K562 (cell line): ENCODE results near the gene CTSS. TPM values are rescaled to one million over a fixed set of nuclear protein-coding genes. Genes with fewer than 3 reads are reported as not detected.

Source experiments
- ATAC-seq: fragments of 200-7000 bp; cut with Tn5 transposase; 3 replicates; pipeline ENCODE4 v1.9.1; 2020; ENCODE audit warnings: moderate library complexity
- BruUV-seq: library from RNA; stranded (reverse); fragments of 400-500 nt; replicated peaks from 2 replicates; lab custom pipeline; 2021; lab: Mats Ljungman, UMichigan
- CTCF ChIA-PET: fragments of 300-600 bp; formaldehyde crosslinking; extraction: SDS; loops from one replicate; lab custom pipeline; 2021; ENCODE audit warnings: low intra/inter-chr PET ratio; lab: Yijun Ruan, JAX
- POLR2A ChIA-PET: fragments of 300-600, 350-650 bp; sonication (Branson Sonifier 250); formaldehyde crosslinking; extraction: SDS; loops from one replicate; lab custom pipeline; 2021; ENCODE audit warnings: antibody characterized with exemption, inconsistent platforms; lab: Yijun Ruan, JAX
- DNase-seq, 4 experiments: peaks; one replicate each; pipeline versions ENCODE4 v3.0.0 to v3.0.0-alpha.2; 2011 to 2018; ENCODE audit warnings: low spot score in 3 of 4, mixed read lengths in 3 of 4; ENCODE audit errors: extremely low read depth in 1 of 4
- FAIRE-seq: peaks from 2 replicates; lab custom pipeline; 2011; peaks lifted over from hg19 to GRCh38; lab: Jason Lieb, UNC
- H2AFZ ChIP-seq: 2 replicates; pipeline ENCODE4 v1.6.0; 2011; ENCODE audit warnings: low read depth, low read length, control low read depth, inconsistent platforms
- H3K27ac ChIP-seq: fragments of 200-600 bp; 3 replicates; pipeline ENCODE4 v1.8.0; 2011; ENCODE audit warnings: low read depth, mild to moderate bottlenecking, control low read depth, inconsistent platforms, low read length, moderate library complexity, mixed read lengths; ENCODE audit errors: extremely low read depth
- H3K27me3 ChIP-seq, 2 experiments: fragments of 300-600 bp in 1 of 2; 2 replicates in 1 of 2; 3 replicates in 1 of 2; pipeline versions ENCODE4 v1.6.0 to v1.8.0; 2011; ENCODE audit warnings: inconsistent platforms in 2 of 2, low read length in 2 of 2, mild to moderate bottlenecking in 1 of 2, mixed read lengths in 1 of 2, moderate library complexity in 1 of 2; ENCODE audit not compliant: control insufficient read depth in 2 of 2, insufficient read depth in 2 of 2
- H3K36me3 ChIP-seq: fragments of 300-600 bp; 3 replicates; pipeline ENCODE4 v1.8.0; 2011; ENCODE audit warnings: mild to moderate bottlenecking, low read length, inconsistent platforms; ENCODE audit not compliant: control insufficient read depth, insufficient read depth
- H3K4me1 ChIP-seq, 2 experiments: fragments of 200-600 bp in 1 of 2; replicated peaks in 1 of 2; 2 replicates in 1 of 2; 3 replicates in 1 of 2; pipeline versions ENCODE4 v1.5.1 to v1.8.0; 2011; ENCODE audit warnings: inconsistent platforms in 2 of 2, low read length in 2 of 2, mild to moderate bottlenecking in 1 of 2, mixed read lengths in 1 of 2, moderate library complexity in 1 of 2; ENCODE audit not compliant: control insufficient read depth in 2 of 2, insufficient read depth in 2 of 2
- H3K4me2 ChIP-seq: 2 replicates; pipeline ENCODE4 v1.6.1; 2011; ENCODE audit warnings: low read length, control low read depth, inconsistent platforms, mixed read lengths; ENCODE audit not compliant: insufficient read depth
- H3K4me3 ChIP-seq: fragments of 200-600 bp; sonication (generic), shearing (Covaris generic); 2 replicates; pipeline ENCODE4 v1.5.1; 2016; ENCODE audit warnings: control low read depth, inconsistent platforms
- H3K79me2 ChIP-seq: fragments of 200-600 bp; 3 replicates; pipeline ENCODE4 v1.8.0; 2011; ENCODE audit warnings: low read length, inconsistent platforms; ENCODE audit not compliant: control insufficient read depth, insufficient read depth
- H3K9ac ChIP-seq, 2 experiments: 2 replicates each; pipeline versions ENCODE4 v1.6.0 to v1.6.1; 2011; ENCODE audit warnings: low read depth in 2 of 2, low read length in 2 of 2, control low read depth in 1 of 2, inconsistent platforms in 1 of 2, mild to moderate bottlenecking in 1 of 2, mixed read lengths in 1 of 2; ENCODE audit not compliant: insufficient read depth in 1 of 2
- H3K9me1 ChIP-seq: one replicate; pipeline ENCODE4 v1.6.0; 2011; ENCODE audit warnings: inconsistent platforms, mild to moderate bottlenecking, low read length, moderate library complexity; ENCODE audit not compliant: control insufficient read depth, insufficient read depth
- H3K9me3 ChIP-seq: replicated peaks from 2 replicates; pipeline ENCODE4 v1.5.1; 2011; ENCODE audit warnings: low read depth, low read length, inconsistent platforms; ENCODE audit not compliant: control insufficient read depth, insufficient read depth
- H4K20me1 ChIP-seq: replicated peaks from 2 replicates; pipeline ENCODE4 v1.6.1; 2011; ENCODE audit warnings: low read length, inconsistent platforms, mixed read lengths; ENCODE audit not compliant: control insufficient read depth, insufficient read depth
- CBFA2T3 ChIP-seq: fragments of 450-650 bp; IDR thresholded peaks from 2 replicates; pipeline ENCODE4 v1.6.1; 2017
- CGGBP1 ChIP-seq: fragments of 250-450 bp; sonication (Bioruptor Pico); IDR thresholded peaks from 2 replicates; pipeline ENCODE4 v1.9.0; 2021; ENCODE audit warnings: mild to moderate bottlenecking
- FOSL1 ChIP-seq: fragments of 200-800 bp; sonication (Bioruptor generic); conservative IDR thresholded peaks from 2 replicates; pipeline ENCODE4 v1.6.1; 2016; ENCODE audit warnings: missing genetic modification characterization, missing compliant biosample characterization
- FOXK1 ChIP-seq: sonication (generic); formaldehyde crosslinking; IDR thresholded peaks from 2 replicates; pipeline ENCODE4 v1.8.0; 2022; ENCODE audit warnings: missing genetic modification reagents, mild to moderate bottlenecking, borderline replicate concordance
- RBM25 ChIP-seq: fragments of 200-400 bp; formaldehyde crosslinking; IDR thresholded peaks from 2 replicates; pipeline ENCODE4 v1.6.1; 2018; ENCODE audit warnings: low read length, low read depth, moderate library complexity; ENCODE audit not compliant: severe bottlenecking
- SAFB2 ChIP-seq: fragments of 200-400 bp; formaldehyde crosslinking; IDR thresholded peaks from 2 replicates; pipeline ENCODE4 v1.6.1; 2018; ENCODE audit warnings: borderline replicate concordance, low read length, low read depth, moderate library complexity; ENCODE audit not compliant: severe bottlenecking
- TEAD4 ChIP-seq, 2 experiments: sonication (generic) in 1 of 2; formaldehyde crosslinking in 1 of 2; IDR thresholded peaks; 2 replicates each; pipeline versions ENCODE4 v1.6.1 to v1.8.0; 2012 to 2022; ENCODE audit warnings: borderline replicate concordance in 1 of 2, inconsistent platforms in 1 of 2, low read length in 1 of 2, mild to moderate bottlenecking in 1 of 2, missing genetic modification reagents in 1 of 2
- TOE1 ChIP-seq, 2 experiments: fragments of 450-650 bp in 1 of 2; sonication (generic) in 1 of 2; formaldehyde crosslinking in 1 of 2; IDR thresholded peaks; 2 replicates each; pipeline versions ENCODE4 v1.7.1 to v1.8.0; 2016 to 2022; ENCODE audit warnings: borderline replicate concordance in 2 of 2, mild to moderate bottlenecking in 2 of 2, antibody characterized with exemption in 1 of 2, inconsistent platforms in 1 of 2, low read depth in 1 of 2, missing genetic modification reagents in 1 of 2, moderate library complexity in 1 of 2
- ZFP36 ChIP-seq: fragments of 150-350 bp; IDR thresholded peaks from 2 replicates; pipeline ENCODE4 v1.6.1; 2018; ENCODE audit warnings: low read length, low read depth; ENCODE audit not compliant: partially characterized antibody
- ZNF239 ChIP-seq: fragments of 250-450 bp; sonication (Bioruptor Pico); IDR thresholded peaks from 2 replicates; pipeline ENCODE4 v1.4.0; 2020; ENCODE audit warnings: mild to moderate bottlenecking
- ZNF764 ChIP-seq: fragments of 250-450 bp; sonication (Bioruptor Pico); IDR thresholded peaks from 2 replicates; pipeline ENCODE4 v1.4.0; 2020; ENCODE audit warnings: low read depth, mild to moderate bottlenecking, moderate library complexity
- WGBS: fragments of 100-300 bp; shearing (Covaris generic); methylation state at CpG from one replicate; pipeline ENCODE4 v1.1.6; 2016; ENCODE audit warnings: low coverage, mixed read lengths; ENCODE audit not compliant: insufficient coverage; ENCODE audit errors: missing lambda C conversion rate; 5-methylcytosine and 5-hydroxymethylcytosine counted together
- in situ Hi-C: fragments of 300-500 bp; cut with MboI; formaldehyde crosslinking; loops from 4 replicates; pipeline ENCODE4 v1.15.0; 2018; ENCODE audit warnings: inconsistent platforms, mixed read lengths
- intact Hi-C: fragments of 100-400 bp; cut with micrococcal nuclease; formaldehyde crosslinking; loops from 2 replicates; pipeline ENCODE4 v1.14.2; 2022
- polyA plus RNA-seq, 8 experiments: library from polyadenylated mRNA; depleted of rRNA in 4 of 8; stranded (reverse) in 5 of 8; unstranded in 3 of 8; fragments of >200 nt; fragmentation: Nextera tagmentation in 2 of 8; fragmentation: Illumina TruSeq in 1 of 8; extraction: Ambion mirVana in 2 of 8; extraction: Trizol in 1 of 8; gene quantifications; 2 replicates each; pipeline versions ENCODE4 v1.2.1 to v1.2.3, GENCODE V29; 2011 to 2014; ENCODE audit warnings: inconsistent platforms in 1 of 8, missing spikeins in 1 of 8
- total RNA-seq, 7 experiments: library from RNA; depleted of rRNA in 6 of 7; stranded (reverse); fragments of >200 nt in 6 of 7; fragmentation: Illumina TruSeq in 2 of 7; extraction: Trizol in 2 of 7; gene quantifications; 2 replicates each; pipeline versions ENCODE4 v1.2.1 to v1.2.3, GENCODE V29; 2011 to 2021; ENCODE audit warnings: low replicate concordance in 1 of 7

Gene CTSS
- total and polyA plus RNA-seq, 9 of the 15 experiments (the other 6 are each of a cell fraction or from before 2014, with no cell fraction given): 8.6 to 24.9 (median 10.3) TPM

- TF ChIP-seq CBFA2T3 (peak; percentile 24), ZNF764 (0 out of 2 replicates have a peak, but pooled peaks have one; percentile 13), SAFB2 (no peak), FOXK1 (CRISPR knock-in tag) (no peak), ZFP36 (no peak), ZNF239 (CRISPR knock-in tag) (no peak), TEAD4 (IDR thresholded peaks at IDR 0.05; ENCODE audit: low read length) (peak; percentile 60; the same call in 1 of the 2 replicates), TEAD4 (CRISPR knock-in tag; IDR thresholded peaks at IDR 0.05; ENCODE audit: borderline replicate concordance) (no peak), FOSL1 (peak; percentile 35; the same call in 1 of the 2 replicates), CGGBP1 (CRISPR knock-in tag) (no peak)
Observed at GRCh38 chr1:150762552-150762951, 3.0 kb downstream of the CTSS start (continued).

GRCh38 chr1:150761801-150762200, 3.8 kb downstream of the CTSS start:
- no peaks in the 10 kb centered on the region for H3K36me3 ChIP-seq
- no peaks in the 10 kb centered on the region for H4K20me1 ChIP-seq
- FAIRE-seq: no peak
- H3K9me3 ChIP-seq: no peaks in the 10 kb centered on the region
- H3K4me1 ChIP-seq: peaks cover 4 to 15% of the 10 kb centered on the region in 2 experiments; a peak in 4 of 5 replicates
- WGBS: 78% methylated on average over 1 of the region's 1 CpG
- no peak for ATAC-seq
- no peaks in the 10 kb centered on the region for H3K79me2 ChIP-seq
- no peak overlapping the region for H3K4me3 ChIP-seq
- no peak overlapping the region for H2AFZ ChIP-seq
- H3K27ac ChIP-seq: no peak overlapping the region
- no peaks in the 10 kb centered on the region for H3K27me3 ChIP-seq
- intact Hi-C loops: no loop called here
- TF ChIP-seq TOE1 (IDR thresholded peaks at IDR 0.05; ENCODE audit: borderline replicate concordance) (no peak), TOE1 (CRISPR knock-in tag; IDR thresholded peaks at IDR 0.05; ENCODE audit: borderline replicate concordance, low read depth) (no peak), RBM25 (peak; percentile 8)
- ChIA-PET POLR2A (interaction anchor here (0.8 kb wide), 1 partner anchor 14 kb away, joined by 3 read pairs; no protein-coding TSS in a partner anchor), CTCF (no interaction called here)
- in situ Hi-C loops: no loop called here
- H3K4me2 ChIP-seq: no peak overlapping the region
- BruUV-seq: no TSS peak
- H3K9me1 ChIP-seq: no peaks in the 10 kb centered on the region
- DNase-seq: no peak
- H3K9ac ChIP-seq: no peak overlapping the region
